B cell (primary cell): ENCODE measurements around the gene PRORP. TPM values are rescaled to one million over a fixed set of nuclear protein-coding genes. Genes with fewer than 3 reads are reported as not detected.
"Not testable (repeated sequence)": the region's sequence is repeated elsewhere in the genome, so short reads cannot be mapped to it uniquely, and the experiment has no call there.

Source experiments
- ATAC-seq: fragments of 200-7000 bp; cut with Tn5 transposase; one replicate; pipeline ENCODE4 v1.10.0; 2021; ENCODE audit warnings: low read depth, mild to moderate bottlenecking, moderate number of reproducible peaks, moderate library complexity
- CTCF ChIA-PET: fragments of 350-600 bp; sonication (Branson Sonifier 250); formaldehyde crosslinking; loops from one replicate; lab custom pipeline; 2021; ENCODE audit warnings: antibody characterized with exemption, inconsistent platforms; lab: Charles Lee
- POLR2A ChIA-PET: fragments of 350-600 bp; sonication (Branson Sonifier 250); formaldehyde crosslinking; loops from one replicate; lab custom pipeline; 2021; ENCODE audit warnings: antibody characterized with exemption; lab: Charles Lee
- DNase-seq: peaks from one replicate; pipeline ENCODE4 v3.0.0; 2013
- H2AFZ ChIP-seq: 2 replicates; pipeline ENCODE4 v1.6.1; 2012; ENCODE audit warnings: mild to moderate bottlenecking, low read depth, low read length; ENCODE audit not compliant: insufficient read depth, poor library complexity, severe bottlenecking
- H3K27ac ChIP-seq, 2 donors: 1 replicate in 1 of 2; 2 replicates in 1 of 2; pipeline ENCODE4 v1.5.1; 2012 to 2013; ENCODE audit warnings: low read length in 2 of 2, mild to moderate bottlenecking in 2 of 2, moderate library complexity in 1 of 2
- H3K27me3 ChIP-seq, 4 experiments: fragments of 200-600 bp in 1 of 4; sonication (generic) in 1 of 4; replicated peaks in 1 of 4; 1 replicate in 2 of 4; 2 replicates in 2 of 4; pipeline versions ENCODE4 v1.6.1 to v1.7.0; 2013 to 2016; ENCODE audit warnings: low read length in 3 of 4, mild to moderate bottlenecking in 2 of 4, mixed read lengths in 1 of 4, moderate library complexity in 1 of 4; ENCODE audit not compliant: insufficient read depth in 4 of 4, control insufficient read depth in 3 of 4; ENCODE audit errors: control extremely low read depth in 1 of 4
- H3K36me3 ChIP-seq, 2 experiments: replicated peaks in 1 of 2; 1 replicate in 1 of 2; 2 replicates in 1 of 2; pipeline versions ENCODE4 v1.6.1 to v1.7.1; 2013; ENCODE audit warnings: low read length in 1 of 2; ENCODE audit not compliant: insufficient read depth in 2 of 2, control insufficient read depth in 1 of 2; ENCODE audit errors: control extremely low read depth in 1 of 2, extremely low read depth in 1 of 2
- H3K4me1 ChIP-seq, 2 donors: fragments of 200-600 bp in 1 of 2; sonication (generic) in 1 of 2; 1 replicate in 1 of 2; 2 replicates in 1 of 2; pipeline versions ENCODE4 v1.5.1 to v1.6.1; 2013 to 2017; ENCODE audit warnings: low read length in 2 of 2; ENCODE audit not compliant: control insufficient read depth in 2 of 2, insufficient read depth in 2 of 2
- H3K4me2 ChIP-seq: replicated peaks from 2 replicates; pipeline ENCODE3; 2012; ENCODE audit warnings: mild to moderate bottlenecking, low read depth, low read length; ENCODE audit not compliant: poor library complexity, severe bottlenecking
- H3K4me3 ChIP-seq, 5 experiments: fragments of 200-600 bp in 1 of 5; sonication (generic) in 1 of 5; 1 replicate in 3 of 5; 2 replicates in 2 of 5; pipeline versions ENCODE4 v1.5.1 to v1.7.0; 2011 to 2016; ENCODE audit warnings: low read length in 4 of 5, mild to moderate bottlenecking in 4 of 5, low read depth in 2 of 5, control low read depth in 1 of 5, moderate library complexity in 1 of 5; ENCODE audit not compliant: insufficient read depth in 1 of 5; ENCODE audit errors: control extremely low read depth in 1 of 5, extremely low read depth in 1 of 5
- H3K79me2 ChIP-seq: fragments of 200-600 bp; sonication (generic); one replicate; pipeline ENCODE4 v1.6.0; 2016; ENCODE audit warnings: low read length; ENCODE audit not compliant: control insufficient read depth, insufficient read depth
- H3K9ac ChIP-seq: fragments of 200-600 bp; sonication (generic); 2 replicates; pipeline ENCODE4 v1.6.1; 2017; ENCODE audit warnings: mild to moderate bottlenecking, low read length, moderate library complexity
- H3K9me3 ChIP-seq, 3 donors: one replicate each; pipeline versions ENCODE4 v1.6.1 to v1.7.1; 2013; ENCODE audit warnings: low read length in 2 of 3; ENCODE audit not compliant: control insufficient read depth in 2 of 3, insufficient read depth in 1 of 3; ENCODE audit errors: control extremely low read depth in 1 of 3
- H4K20me1 ChIP-seq: 2 replicates; pipeline ENCODE4 v1.6.0; 2012; ENCODE audit warnings: mild to moderate bottlenecking, low read length; ENCODE audit not compliant: insufficient read depth, control insufficient read depth, poor library complexity, severe bottlenecking
- H3K27ac Mint-ChIP-seq: one replicate; pipeline ENCODE4 v1.8.0; 2021; ENCODE audit warnings: mixed read lengths
- H3K27me3 Mint-ChIP-seq: one replicate; pipeline ENCODE4 v1.8.0; 2021; ENCODE audit warnings: mixed read lengths
- H3K4me1 Mint-ChIP-seq: one replicate; pipeline ENCODE4 v1.8.0; 2021; ENCODE audit warnings: mixed read lengths
- H3K4me3 Mint-ChIP-seq: one replicate; pipeline ENCODE4 v1.8.0; 2021; ENCODE audit warnings: mixed read lengths
- H3K9me3 Mint-ChIP-seq: one replicate; pipeline ENCODE4 v1.8.0; 2022; ENCODE audit warnings: mixed read lengths; ENCODE audit not compliant: insufficient read depth
- CTCF ChIP-seq: fragments of 200-600 bp; IDR thresholded peaks from one replicate; pipeline ENCODE4 v1.8.0; 2022; ENCODE audit warnings: antibody characterized with exemption, mild to moderate bottlenecking
- EZH2 ChIP-seq: IDR thresholded peaks from 2 replicates; pipeline ENCODE4 v1.6.1; 2012; ENCODE audit warnings: borderline replicate concordance, low read depth, mild to moderate bottlenecking, moderate library complexity, low read length; ENCODE audit not compliant: insufficient read depth, poor library complexity, severe bottlenecking
- WGBS: methylation state at CpG from one replicate; pipeline ENCODE4 v1.1.5; 2013; ENCODE audit warnings: missing lambda C conversion rate; ENCODE audit not compliant: insufficient coverage; 5-methylcytosine and 5-hydroxymethylcytosine counted together
- intact Hi-C: fragments of 100-400 bp; cut with micrococcal nuclease; formaldehyde crosslinking; loops from one replicate; pipeline ENCODE4 v1.10.0; 2022
- polyA plus RNA-seq: library from polyadenylated mRNA; depleted of rRNA; stranded (reverse); fragments of >200 nt; gene quantifications from 2 replicates; pipeline ENCODE4 v1.2.3, GENCODE V29; 2012
- total RNA-seq, 2 donors: library from RNA; stranded (reverse); fragments of 120-200 nt in 1 of 2; gene quantifications; 1 replicate in 1 of 2; 2 replicates in 1 of 2; pipeline versions ENCODE4 v1.2.3 to v1.2.4, GENCODE V29; 2013 to 2022

The PRORP gene
- total and polyA plus RNA-seq, 2 donors (not counting 1 experiment from before 2014, with no cell fraction given), result 15.0 to 16.4 TPM

DNA sequence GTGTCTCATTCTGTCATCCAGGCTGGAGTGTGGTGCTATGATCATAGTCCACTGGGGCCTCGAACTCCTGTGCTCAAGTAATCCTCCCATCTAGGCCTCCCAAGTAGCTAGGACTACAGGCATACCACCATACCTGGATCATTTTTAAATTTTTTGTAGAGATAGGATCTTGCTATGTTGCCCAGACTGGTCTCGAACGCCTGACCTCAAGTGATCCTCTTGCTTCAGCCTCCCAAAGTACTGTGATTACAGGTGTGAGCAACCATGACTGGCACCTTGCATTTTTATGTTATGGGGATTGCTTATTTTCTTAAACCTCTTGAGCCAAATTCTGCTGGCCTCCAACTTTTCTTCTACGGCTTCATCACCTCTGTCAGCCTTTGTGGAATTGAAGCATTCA, 26.9 kb downstream of the PRORP start:
- no peaks in the 10 kb centered on the region for H3K27me3 ChIP-seq
- no peak overlapping the region for H3K4me2 ChIP-seq
- intact Hi-C loops, result no loop called here
- H3K4me1 ChIP-seq, result no peaks in the 10 kb centered on the region
- CTCF ChIA-PET, result interaction anchor here (2.9 kb wide), 1 partner anchor 8 kb away, joined by 11 read pairs; no protein-coding TSS in a partner anchor
- H3K4me3 Mint-ChIP-seq, result no peak overlapping the region
- no peaks in the 10 kb centered on the region for H3K9me3 Mint-ChIP-seq
- DNase-seq, result no peak
- no peak overlapping the region for H3K4me3 ChIP-seq
- H4K20me1 ChIP-seq, result peaks cover 4% of the 10 kb centered on the region
- POLR2A ChIA-PET, result no interaction called here
- no peak overlapping the region for H2AFZ ChIP-seq
- H3K36me3 ChIP-seq, result peaks cover 2 to 13% of the 10 kb centered on the region in 2 experiments
- H3K4me1 Mint-ChIP-seq, result peaks cover 3% of the 10 kb centered on the region
- H3K27ac ChIP-seq, result no peak overlapping the region
- no peak overlapping the region for H3K27ac Mint-ChIP-seq
- ATAC-seq, result no peak
- no CpG with 5 or more reads among the region's 4 CpGs for WGBS
- no peak for TF ChIP-seq CTCF
- no peak for TF ChIP-seq EZH2
- no peaks in the 10 kb centered on the region for H3K27me3 Mint-ChIP-seq
- H3K9me3 ChIP-seq, result no peaks in the 10 kb centered on the region
- peaks cover 22% of the 10 kb centered on the region for H3K79me2 ChIP-seq
- H3K9ac ChIP-seq, result no peak overlapping the region

GRCh38 chr14:35152531-35152930, 30.2 kb downstream of the PRORP start:
- H3K4me3 Mint-ChIP-seq, intact Hi-C loops, H3K9ac ChIP-seq, H3K27me3 ChIP-seq, H3K9me3 ChIP-seq, H3K36me3 ChIP-seq, H3K4me3 ChIP-seq, H3K27me3 Mint-ChIP-seq, H3K27ac ChIP-seq, POLR2A ChIA-PET, H2AFZ ChIP-seq, DNase-seq, H3K9me3 Mint-ChIP-seq, H4K20me1 ChIP-seq, CTCF ChIA-PET, H3K27ac Mint-ChIP-seq, ATAC-seq, H3K4me1 ChIP-seq, H3K4me2 ChIP-seq, H3K79me2 ChIP-seq: not testable (repeated sequence)
- H3K4me1 Mint-ChIP-seq, result peaks cover 15% of the 10 kb centered on the region
- 97% methylated on average over 26 of the region's 35 CpGs for WGBS
